Dermis microvascular lymphatic vessel endothelial cell (primary cell): ENCODE measurements around the gene MORN3. TPM values are rescaled to one million over a fixed set of nuclear protein-coding genes. Genes with fewer than 3 reads are reported as not detected.
"Not testable (repeated sequence)": the region's sequence is repeated elsewhere in the genome, so short reads cannot be mapped to it uniquely, and the experiment has no call there.

ENCODE experiments used
- DNase-seq, 2 donors: peaks; one replicate each; pipeline versions ENCODE4 v3.0.0 to v3.0.0-alpha.2; 2010; ENCODE audit warnings: low read depth in 2 of 2
- total RNA-seq: library from RNA; depleted of rRNA; stranded (reverse); fragments of >200 nt; gene quantifications from 2 replicates; pipeline ENCODE4 v1.2.1, GENCODE V29; 2014

MORN3 gene, protein sequence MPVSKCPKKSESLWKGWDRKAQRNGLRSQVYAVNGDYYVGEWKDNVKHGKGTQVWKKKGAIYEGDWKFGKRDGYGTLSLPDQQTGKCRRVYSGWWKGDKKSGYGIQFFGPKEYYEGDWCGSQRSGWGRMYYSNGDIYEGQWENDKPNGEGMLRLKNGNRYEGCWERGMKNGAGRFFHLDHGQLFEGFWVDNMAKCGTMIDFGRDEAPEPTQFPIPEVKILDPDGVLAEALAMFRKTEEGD
- 0.13 and 0.26 TPM in 2 replicates for total RNA-seq

DNA sequence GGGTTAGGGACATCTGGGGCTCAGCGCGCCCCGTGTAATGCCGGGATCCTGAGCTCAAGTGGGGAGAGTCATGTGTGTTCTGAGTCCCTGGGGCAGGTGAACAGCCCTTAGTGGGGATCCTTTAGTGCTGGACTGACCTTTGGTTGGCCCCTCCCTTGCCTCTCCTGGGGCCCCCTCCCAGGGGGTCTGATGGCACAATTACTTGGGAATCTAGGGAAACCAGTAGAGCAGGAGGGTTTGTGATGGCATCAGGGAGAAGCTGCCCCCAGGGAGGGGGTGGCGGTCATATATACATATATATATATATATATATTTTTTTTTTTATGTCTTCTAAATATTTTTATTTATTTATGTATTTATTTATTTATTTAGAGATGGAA lies at the start of gene MORN3:
MORN3 (minus strand) TSS at position 134 of the 380 bp plus-strand sequence. CDS start 171 bp downstream, outside the sequence.
- no peak for DNase-seq

DNA sequence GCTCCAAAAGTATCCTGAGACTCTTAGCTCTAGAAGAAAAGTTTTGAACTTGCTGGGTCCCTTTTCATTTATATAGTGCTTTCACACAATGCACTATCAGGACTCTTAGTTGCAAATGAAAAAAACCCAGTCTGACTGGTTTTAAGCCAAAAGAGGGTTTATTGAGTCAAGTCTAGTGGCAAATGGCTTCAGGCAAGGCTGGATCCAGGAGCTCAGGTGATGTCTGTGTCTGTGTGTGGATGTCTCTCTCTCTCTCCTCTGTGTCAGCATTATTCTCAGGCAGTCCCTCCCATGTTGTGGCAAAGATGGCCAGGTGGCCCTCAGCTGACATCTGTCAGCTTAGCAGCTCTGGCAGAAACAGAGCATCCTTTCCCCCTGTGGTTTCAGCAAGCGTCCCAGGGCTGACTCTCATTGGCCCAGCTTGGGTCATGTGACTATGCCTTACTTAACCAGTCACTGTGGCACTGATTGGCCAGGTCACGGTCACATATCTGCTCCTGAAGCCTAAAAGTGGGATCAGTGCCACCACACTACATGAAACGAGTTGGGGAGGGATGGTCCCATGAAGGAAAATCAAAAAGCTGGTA lies 49.3 kb upstream of the MORN3 start:
- DNase-seq: no peak

DNA sequence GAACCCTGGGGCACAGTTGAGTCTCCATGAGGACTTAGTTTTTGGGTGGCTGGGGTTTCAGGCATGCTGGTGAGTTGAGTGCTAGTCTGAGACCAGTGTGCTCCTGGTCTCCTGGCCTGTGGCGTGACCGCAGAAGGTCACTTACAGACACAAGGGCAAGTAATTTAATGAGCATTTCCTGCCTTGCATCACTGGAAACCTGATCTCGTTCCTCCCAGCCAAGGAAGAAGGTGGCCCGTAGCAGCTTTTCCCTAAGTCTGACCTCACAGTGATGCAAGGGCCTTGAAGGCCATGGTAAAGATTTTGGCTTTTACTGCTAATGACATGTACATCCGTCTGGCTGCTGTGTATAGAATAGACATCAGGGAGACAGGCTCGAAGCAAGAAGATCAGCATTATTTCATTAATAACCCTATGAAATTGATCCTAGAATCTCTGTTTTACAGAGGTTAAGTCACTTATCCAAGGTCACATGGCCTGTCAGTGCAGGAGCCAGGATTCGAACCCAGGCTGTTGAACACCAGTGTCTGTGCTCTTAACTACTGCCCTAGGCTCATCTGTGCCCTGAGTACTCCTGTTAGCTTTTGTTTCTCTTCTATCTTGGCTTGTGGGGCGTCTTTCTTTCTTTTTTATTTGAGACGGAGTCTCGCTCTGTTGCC lies 47.7 kb upstream of the MORN3 start:
- peak in 1 of 2 donors; percentile 37 for DNase-seq

DNA sequence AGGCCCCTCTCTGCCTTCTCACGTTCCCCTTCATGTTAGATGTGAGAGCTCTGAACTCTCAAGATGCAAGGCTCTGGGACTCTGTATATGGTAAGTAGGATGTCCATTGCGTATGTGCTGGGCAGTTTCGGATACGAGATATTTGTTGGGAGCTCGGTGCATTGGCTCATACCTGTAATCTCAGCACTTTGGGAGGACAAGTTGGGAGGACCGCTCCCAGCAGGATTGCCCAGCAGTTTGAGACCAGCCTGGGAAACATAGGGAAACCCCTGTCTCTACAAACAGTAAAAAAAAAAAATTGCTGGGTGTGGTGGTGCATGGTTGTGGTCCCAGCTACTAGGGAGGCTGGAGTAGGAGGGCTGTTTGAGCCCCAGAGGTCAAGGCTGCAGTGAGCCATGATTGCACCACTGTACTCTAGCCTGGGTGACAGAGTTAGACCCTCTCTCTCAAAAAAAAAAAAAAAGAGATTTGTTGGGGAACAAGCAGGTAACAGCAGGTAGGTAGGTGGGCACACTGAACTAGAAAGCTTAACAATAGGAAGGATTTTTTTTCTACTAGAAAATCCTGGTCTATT lies 46.5 kb upstream of the MORN3 start:
- DNase-seq: no peak

DNA sequence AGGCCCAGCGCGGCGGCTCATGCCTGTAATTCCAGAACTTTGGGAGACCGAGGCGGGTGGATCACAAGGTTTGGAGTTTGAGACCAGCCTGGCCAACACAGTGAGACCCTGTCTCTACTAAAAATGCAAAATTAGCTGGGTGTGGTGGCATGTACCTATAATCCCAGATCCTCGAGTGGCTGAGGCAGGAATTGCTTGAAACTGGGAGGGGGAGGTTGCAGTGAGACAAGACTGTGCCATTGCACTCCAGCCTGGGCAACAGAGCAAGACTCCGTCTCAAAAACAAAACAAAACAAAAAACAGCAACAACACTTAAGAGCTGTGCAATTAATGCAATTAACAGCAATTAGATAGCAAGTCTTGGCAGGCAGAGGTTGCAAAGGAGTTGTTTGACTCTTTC lies 45.6 kb upstream of the MORN3 start:
- DNase-seq: not testable (repeated sequence)

DNA sequence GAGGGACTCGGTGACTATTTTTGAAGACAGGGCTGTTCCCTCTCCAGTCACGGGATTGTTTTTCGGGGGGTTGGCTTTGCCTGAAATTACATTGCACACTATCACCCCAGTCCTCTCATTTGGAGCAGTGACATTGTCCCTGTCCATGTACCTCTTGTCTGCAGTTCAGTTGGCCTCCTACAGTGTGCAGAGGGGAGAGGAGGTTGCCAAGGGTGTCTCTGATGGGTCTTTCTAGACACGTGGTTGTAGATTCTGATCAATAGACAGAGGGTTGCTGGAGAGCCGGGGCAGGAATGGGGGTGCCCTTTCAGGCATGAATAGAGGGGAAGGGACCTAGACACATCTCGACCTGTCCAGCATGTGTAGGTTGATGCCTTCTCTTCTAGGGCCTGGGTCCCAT lies 44.3 kb upstream of the MORN3 start:
- DNase-seq: no peak

DNA sequence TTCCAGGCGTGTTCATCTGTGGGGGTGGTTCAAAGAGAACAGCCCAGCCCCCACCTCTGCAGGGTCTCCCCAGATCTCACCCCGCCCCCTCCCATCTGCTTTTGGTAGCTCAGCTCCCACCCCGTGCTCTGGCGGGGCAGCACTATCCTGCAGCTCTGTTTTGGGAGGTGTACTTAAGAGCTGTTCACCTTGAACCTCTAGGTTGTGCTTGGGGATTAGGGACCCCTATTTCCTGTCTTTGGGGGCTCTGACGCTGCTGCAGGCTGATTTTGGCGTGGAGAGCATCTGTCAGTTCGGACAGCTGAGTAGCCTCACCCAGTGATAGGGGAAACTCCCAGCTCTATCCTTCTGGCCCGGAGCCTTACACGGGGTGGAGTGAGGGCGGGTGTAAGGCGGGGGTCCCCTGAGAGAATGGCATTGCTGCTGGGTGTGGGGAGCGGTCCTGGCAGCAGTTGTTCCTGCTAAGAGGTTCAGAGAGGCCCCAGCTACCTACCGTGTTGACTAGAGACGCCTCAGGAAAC lies 43.9 kb upstream of the MORN3 start:
- no peak for DNase-seq

DNA sequence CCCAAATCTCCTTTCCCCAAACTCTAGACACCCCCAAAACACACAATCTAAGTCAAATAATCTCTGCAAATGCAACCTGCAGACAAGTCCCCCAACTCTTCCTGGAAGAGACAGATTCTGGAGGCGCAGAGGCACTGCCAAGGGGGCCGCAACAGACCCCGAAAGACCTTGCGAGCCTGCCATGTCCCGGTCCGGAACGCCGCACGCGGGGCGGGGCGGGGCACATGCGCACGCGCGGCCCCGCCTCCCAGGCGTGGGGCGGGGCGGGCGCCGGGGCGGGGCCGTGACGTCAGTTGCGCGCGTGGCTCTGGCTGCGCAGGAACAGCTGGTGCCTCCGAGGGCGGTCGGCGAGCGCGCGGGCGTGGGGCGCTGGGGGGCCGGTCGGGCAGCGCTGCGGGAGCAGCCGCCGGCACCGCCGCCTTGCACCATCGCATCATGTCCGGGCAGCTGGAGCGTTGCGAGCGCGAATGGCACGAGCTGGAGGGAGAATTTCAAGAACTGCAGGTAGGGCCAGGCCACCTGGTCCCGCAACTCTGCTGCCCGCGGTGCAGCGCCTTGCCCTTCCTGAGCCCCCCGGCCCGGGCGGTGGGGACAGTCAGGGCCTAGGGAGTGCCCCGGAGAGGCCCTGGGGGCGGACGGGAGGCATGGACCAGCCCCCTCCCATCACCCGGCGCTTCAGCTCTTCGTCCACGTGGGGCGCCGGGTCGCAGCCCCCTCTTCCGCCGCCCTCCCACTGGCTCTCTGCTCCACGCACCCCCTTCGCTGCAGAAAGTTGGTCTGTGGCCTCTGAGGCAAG lies 43.2 kb upstream of the MORN3 start, which contains the start of gene TMEM120B:
TMEM120B (plus strand) TSS at position 292 of the 796 bp plus-strand sequence; CDS start at position 436, 144 bp downstream.
- DNase-seq: peak; percentile 30 to 76

DNA sequence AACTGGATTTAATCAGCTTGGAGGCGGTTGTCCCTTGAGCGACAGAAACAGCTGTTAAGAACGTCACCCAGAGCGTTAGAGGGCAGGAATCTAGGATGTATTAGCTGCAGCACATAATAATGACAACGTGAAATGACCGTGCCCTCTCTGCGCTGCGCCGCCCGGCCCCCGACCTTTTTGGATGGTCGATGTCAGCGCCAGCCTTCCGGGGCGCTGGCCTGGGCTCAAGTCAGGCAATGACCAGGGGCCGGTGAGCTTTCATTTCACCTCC lies 42.7 kb upstream of the MORN3 start:
- peak in 1 of 2 donors; percentile 36 for DNase-seq

DNA sequence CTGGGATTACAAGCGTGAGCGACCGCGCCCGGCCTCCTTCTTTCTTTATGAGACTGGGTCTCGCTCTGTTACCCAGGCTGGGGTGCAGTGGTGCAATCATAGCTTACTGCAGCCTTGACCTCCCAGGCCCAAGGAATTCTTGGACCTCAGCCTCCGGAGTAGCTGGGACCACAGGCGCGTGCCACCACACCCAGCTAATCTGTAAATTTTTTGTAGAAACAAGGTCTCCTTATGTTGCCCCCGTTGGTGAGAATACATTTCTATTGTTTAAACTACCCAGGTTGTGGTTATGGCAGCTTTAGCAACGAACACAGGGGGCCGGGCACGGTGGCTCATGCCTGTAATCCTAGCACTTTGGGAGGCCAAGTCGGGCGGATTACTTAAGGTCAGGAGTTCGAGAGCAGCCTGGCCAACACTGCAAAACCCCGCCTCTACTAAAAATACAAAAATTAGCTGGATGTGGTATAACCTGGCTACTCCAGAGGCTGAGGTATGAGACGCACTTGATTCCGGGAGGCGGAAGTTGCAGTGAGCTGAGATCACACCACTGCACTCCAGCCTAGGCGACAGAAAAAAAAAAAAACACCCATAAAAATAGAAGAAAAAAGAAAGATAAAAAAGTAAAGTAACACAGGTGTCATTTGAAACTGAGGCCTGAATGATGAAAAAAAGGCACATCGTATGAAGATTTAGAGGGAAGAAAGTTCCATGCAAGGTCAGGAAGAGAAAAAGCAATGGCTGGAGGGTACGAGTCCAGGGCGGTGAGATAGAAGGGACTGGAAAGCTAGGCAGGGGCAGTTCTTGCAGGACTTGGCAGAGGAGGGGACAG lies 42.1 kb upstream of the MORN3 start:
- DNase-seq: no peak

DNA sequence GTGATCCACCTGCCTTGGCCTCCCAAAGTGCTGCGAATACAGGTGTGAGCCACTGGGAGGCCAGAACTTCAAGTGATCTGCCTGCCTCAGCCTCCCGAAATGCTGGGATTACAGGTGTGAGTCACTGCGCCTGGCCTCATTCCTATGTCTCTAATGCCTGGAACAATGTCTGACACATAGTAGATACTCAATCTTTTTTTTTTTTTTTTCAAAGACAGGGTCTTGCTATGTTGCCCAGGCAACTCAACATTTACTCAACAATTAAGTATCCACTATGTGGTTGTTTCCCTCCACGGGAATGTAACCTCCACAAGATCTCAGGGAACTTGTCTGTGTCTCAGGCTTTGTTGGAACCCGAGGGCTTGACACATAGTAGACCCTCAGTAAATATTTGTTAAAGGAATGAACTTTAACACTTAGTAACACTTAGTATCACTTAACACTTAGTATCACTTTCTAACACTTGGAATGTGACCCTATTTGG lies 40.1 kb upstream of the MORN3 start:
- peak in 1 of 2 donors; percentile 30 for DNase-seq

DNA sequence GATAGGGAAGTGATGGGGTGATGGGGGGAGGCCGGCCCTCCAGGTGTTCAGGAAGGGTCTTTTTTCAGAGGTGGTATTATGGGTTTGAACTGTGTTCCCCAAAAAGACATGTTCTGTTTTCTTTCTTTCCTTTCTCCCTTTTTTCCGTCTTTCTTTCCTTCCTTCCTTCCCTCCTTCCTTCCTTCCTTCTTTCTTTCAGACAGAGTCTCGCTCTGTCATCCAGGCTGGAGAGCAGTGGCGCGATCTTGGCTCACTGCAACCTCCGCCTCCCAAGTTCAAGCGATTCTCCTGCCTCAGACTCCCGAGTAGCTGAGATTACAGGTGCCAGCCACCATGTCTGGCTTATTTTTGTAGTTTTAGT lies 39.6 kb upstream of the MORN3 start:
- DNase-seq: not testable (repeated sequence)

DNA sequence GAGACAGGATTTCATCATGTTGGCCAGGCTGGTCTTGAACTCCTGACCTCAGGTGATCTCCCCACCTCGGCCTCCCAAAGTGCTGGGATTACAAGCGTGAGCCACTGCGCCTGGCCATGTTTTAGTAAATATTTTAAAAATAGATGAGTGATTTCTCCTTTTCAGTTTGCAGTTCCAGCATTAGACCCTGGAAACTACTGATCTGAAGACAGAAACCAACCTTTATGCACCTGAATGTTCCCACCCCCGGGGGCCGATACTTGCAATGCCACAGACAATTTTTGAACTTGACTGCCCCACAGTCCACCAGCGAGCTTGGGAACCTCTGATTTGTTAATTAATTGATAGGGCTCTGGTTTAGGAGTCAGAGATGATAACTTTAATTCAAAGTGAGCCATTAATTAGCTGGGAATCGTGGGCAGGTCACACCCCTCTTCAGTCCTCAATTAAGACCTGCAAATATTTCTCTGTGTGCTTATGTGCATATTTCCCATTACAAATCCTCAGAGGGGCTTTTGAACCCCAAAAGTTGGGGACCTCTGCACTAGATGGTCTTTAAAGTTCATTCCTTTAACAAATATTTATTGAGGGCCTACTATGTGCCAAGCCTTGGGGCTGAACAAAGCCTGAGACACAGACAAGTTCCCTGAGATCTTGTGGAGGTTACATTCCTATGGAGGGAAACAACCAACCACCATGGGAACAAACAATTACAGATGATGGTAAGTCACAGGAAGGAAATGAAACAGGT lies 39.0 kb upstream of the MORN3 start:
- no peak for DNase-seq

DNA sequence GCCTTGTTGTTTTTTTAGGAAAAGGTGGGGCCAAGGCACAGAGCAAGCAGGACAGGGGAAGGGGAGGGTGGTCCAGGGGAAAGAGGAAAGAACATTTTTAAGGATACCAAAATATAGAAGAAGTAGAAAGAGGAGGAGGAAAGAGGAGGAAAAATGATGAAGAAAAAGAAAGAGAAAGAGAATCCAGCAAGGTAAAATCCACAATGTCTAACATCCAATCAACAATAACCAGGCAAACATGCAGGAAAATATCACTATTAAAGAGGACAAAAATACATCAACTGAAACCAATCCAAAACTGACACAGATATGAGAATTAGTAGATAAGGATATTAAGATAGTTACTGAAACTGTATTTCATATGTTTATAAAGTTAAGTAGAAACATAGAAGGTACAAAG lies 36.1 kb upstream of the MORN3 start:
- no peak for DNase-seq

DNA sequence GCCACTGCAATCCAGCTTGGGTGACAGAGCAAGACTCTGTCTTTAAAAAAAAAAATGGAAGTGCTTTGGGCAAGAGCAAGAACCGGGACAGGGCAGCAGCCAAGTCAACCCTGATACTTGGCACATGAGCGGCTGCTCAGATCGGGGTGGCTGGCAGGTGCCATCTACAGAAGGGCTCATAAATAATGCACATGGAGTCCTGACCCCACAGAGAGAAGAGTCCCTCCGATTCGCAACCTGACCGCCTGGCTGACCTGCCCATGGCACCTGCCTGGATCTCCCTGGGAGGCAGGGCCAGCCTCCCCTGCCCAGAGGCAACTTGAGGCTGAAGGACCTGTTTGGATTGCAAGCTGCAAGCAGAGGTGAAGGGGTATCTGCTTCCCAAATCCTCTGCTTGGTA lies 33.5 kb upstream of the MORN3 start:
- DNase-seq: no peak

DNA sequence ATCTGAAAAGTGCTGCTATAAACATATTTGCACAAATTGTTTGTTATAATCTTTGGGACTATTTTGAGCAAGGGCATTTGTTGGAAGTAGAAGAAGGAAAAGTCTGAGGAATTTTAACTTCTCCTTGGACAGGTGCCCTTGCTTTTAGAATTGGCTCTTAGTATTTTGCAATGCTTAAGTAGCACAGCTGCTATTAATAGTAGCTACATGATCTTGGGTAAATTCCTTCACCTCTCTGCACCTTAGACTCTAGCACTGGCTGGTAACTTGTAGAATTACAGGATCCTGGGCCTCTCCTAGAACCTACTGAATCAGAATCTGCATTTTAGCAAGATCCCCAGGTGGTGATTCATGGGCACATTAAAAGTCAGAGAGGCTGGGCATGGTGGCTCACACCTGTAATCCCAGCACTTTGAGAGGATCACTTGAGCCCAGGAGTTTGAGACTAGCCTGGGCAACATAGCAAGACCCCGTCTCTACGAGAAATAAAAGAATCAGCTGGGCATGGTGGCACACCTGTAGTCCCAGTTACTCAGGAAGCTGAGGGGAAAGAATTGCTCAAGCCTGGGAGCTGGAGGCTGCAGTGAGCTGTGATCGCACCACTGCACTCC lies 32.3 kb upstream of the MORN3 start:
- no peak for DNase-seq

DNA sequence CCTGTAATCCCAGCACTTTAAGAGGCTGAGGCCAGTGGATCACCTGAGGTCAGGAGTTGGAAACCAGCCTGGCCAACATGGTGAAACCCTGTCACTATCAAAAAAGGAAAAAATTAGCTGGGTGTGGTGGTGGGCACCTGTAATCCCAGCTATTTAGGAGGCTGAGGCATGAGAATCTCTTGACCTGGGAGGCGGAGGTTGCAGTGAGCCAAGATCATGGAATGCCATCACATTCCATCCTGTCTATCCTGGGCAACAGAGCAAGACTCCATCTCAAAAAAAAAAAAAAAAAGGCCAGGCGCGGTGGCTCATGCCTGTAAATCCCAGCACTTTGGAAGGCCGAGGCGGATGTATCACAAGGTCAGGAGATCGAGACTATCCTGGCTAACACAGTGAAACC lies 28.4 kb upstream of the MORN3 start:
- not testable (repeated sequence) for DNase-seq

DNA sequence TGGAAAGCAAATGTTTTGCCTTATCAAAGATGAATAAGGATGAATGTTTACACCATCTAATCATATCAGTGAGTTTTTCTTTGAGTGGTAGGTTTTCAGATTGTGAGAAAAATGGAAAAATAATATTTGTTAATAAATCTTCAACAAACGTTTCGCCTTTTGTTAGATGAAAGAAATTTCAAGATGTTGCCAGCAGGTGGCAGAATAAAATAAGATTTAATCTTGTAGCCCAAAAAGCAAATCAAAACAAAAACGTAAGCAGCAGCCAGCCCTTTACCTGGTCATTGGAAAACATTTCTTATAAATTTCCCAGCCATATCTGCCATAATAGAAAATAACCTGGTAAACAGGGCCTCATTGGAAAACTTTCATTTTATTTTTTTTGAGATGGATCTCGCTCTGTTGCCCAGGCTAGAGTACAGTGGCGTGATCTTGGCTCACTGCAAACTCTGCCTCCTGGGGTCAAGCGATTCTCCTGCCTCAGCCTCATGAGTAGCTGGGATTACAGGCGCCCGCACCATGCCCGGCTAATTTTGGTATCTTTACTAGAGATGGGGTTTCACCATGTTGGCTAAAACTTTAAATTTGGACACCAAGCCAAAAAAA lies 27.7 kb upstream of the MORN3 start:
- DNase-seq: peak; percentile 48 to 58

DNA sequence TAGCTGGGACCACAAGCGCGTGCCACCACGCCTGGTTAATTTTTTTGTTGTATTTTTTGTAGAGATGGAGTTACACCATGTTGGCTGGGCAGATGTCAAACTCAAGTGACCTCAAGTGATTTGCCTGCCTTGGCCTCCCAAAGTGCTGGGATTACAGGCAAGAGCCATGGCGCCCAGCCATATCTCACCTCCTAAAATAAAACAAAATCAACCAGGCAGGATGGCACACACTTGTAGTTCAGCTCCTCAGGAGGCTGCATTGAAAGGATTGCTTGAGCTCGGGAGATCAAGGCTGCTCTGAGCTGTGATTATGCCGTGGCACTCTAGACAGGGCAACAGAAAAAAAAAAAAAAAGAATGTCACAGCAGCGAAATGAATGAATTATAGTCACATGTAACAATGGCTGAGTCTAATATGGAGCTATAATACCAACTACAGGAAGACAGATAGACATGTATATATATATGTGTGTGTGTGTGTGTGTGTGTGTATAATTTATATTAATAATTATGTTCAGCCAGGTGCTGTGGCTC lies 23.8 kb upstream of the MORN3 start:
- no peak for DNase-seq
